PC-9 (cell line): ENCODE measurements around the gene COL4A6. TPM values are rescaled to one million over a fixed set of nuclear protein-coding genes. Genes with fewer than 3 reads are reported as not detected.

Source experiments
- BruUV-seq: library from RNA; stranded (reverse); fragments of 400-500 nt; replicated peaks from 2 replicates; lab custom pipeline; 2021; lab: Mats Ljungman, UMichigan
- CTCF ChIA-PET: fragments of 300-600 bp; sonication (Branson Sonifier 250); formaldehyde crosslinking; loops from one replicate; lab custom pipeline; 2022; ENCODE audit warnings: antibody characterized with exemption; lab: Charles Lee
- POLR2A ChIA-PET: fragments of 300-600 bp; sonication (Branson Sonifier 250); formaldehyde crosslinking; loops from one replicate; lab custom pipeline; 2022; ENCODE audit warnings: antibody characterized with exemption; ENCODE audit not compliant: unreplicated experiment; lab: Charles Lee
- DNase-seq, 2 experiments: peaks; one replicate each; pipeline versions ENCODE4 v3.0.0 to v3.0.0-alpha.2; 2015 to 2022; ENCODE audit warnings: mixed read lengths in 1 of 2
- H2AFZ ChIP-seq: fragments of 200-600 bp; sonication (generic); 2 replicates; pipeline ENCODE4 v1.8.1; 2017; ENCODE audit warnings: antibody characterized with exemption
- H3F3A ChIP-seq: fragments of 200-600 bp; sonication (generic); 2 replicates; pipeline ENCODE4 v1.8.1; 2017; ENCODE audit warnings: antibody characterized with exemption, mild to moderate bottlenecking, low read depth; ENCODE audit not compliant: insufficient read depth
- H3K27ac ChIP-seq: fragments of 200-600 bp; sonication (generic); 2 replicates; pipeline ENCODE4 v1.6.1; 2016; ENCODE audit warnings: mixed run types
- H3K27me3 ChIP-seq: fragments of 200-600 bp; sonication (generic); 2 replicates; pipeline ENCODE4 v1.6.1; 2016; ENCODE audit warnings: low read depth, mixed run types; ENCODE audit not compliant: insufficient read depth
- H3K36me3 ChIP-seq: fragments of 200-600 bp; sonication (generic); 2 replicates; pipeline ENCODE4 v1.6.1; 2016; ENCODE audit warnings: low read depth, mixed run types
- H3K4me1 ChIP-seq: fragments of 200-600 bp; sonication (generic); replicated peaks from 2 replicates; pipeline ENCODE4 v1.6.1; 2016; ENCODE audit warnings: mixed run types; ENCODE audit not compliant: insufficient read depth
- H3K4me2 ChIP-seq: fragments of 200-600 bp; sonication (generic); 2 replicates; pipeline ENCODE4 v1.6.1; 2017; ENCODE audit warnings: mixed run types
- H3K4me3 ChIP-seq: fragments of 200-600 bp; sonication (generic); 2 replicates; pipeline ENCODE4 v1.6.1; 2016; ENCODE audit warnings: mixed run types
- H3K79me2 ChIP-seq: fragments of 200-600 bp; sonication (generic); 2 replicates; pipeline ENCODE4 v1.6.1; 2017; ENCODE audit warnings: low read depth, mixed run types
- H3K9me2 ChIP-seq: fragments of 200-600 bp; sonication (generic); 2 replicates; pipeline ENCODE4 v1.8.1; 2017; ENCODE audit warnings: mild to moderate bottlenecking; ENCODE audit not compliant: insufficient read depth
- H3K9me3 ChIP-seq: fragments of 200-600 bp; sonication (generic); 2 replicates; pipeline ENCODE4 v1.8.1; 2016; ENCODE audit warnings: low read depth; ENCODE audit not compliant: insufficient read depth
- H4K20me1 ChIP-seq: fragments of 200-600 bp; sonication (generic); 2 replicates; pipeline ENCODE4 v1.8.1; 2017; ENCODE audit not compliant: insufficient read depth
- EZH2 ChIP-seq: fragments of 200-600 bp; sonication (generic); IDR thresholded peaks from 2 replicates; pipeline ENCODE4 v1.8.0; 2017; ENCODE audit warnings: antibody characterized with exemption, low read depth
- intact Hi-C: fragments of 100-400 bp; cut with micrococcal nuclease; formaldehyde crosslinking; loops from one replicate; pipeline ENCODE4 v1.10.0; 2022; ENCODE audit not compliant: unreplicated experiment
- total RNA-seq: library from RNA; stranded (reverse); gene quantifications from 2 replicates; pipeline ENCODE4 v1.2.3, GENCODE V29; 2021
- TF ChIP-seq, protein P1 (sequence below): fragments of 200-600 bp; sonication (generic); conservative IDR thresholded peaks from 2 replicates; pipeline ENCODE4 v1.6.1; 2017; ENCODE audit warnings: mixed run types, antibody characterized with exemption, mild to moderate bottlenecking, moderate library complexity

Gene COL4A6
- total RNA-seq, 1 experiment from 2014 or later, result 15.5 TPM

DNA sequence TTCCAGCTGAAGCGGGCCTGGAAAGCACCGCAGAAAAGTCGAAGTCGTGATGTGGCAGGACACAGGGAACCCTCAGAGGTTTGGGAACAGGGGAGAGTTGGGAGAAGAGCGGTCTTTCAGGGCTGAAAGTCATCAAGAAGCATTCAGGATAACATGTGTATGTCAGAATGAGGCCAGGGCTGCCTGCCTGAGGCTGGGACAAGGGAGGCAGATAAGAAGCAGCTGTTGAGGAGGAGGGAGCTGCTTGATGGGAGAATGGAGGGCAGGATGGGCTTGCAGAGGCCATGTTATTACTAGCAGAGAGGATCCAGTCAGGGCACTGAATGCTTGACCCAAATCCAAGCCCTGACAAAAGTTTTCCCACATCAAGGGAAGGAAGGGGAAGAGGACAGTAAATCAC, 214.6 kb downstream of the COL4A6 start:
- Histone ChIP-seq H3K4me2 (no peak overlapping the region), H3K27ac (no peak overlapping the region), H3K36me3 (no peaks in the 10 kb centered on the region), H3K9me2 (no peaks in the 10 kb centered on the region), H3K4me1 (no peaks in the 10 kb centered on the region), H3K27me3 (no peaks in the 10 kb centered on the region), H3K9me3 (no peaks in the 10 kb centered on the region), H4K20me1 (no peaks in the 10 kb centered on the region), H2AFZ (no peak overlapping the region), H3K79me2 (no peaks in the 10 kb centered on the region), H3K4me3 (no peak overlapping the region), H3F3A (no peaks in the 10 kb centered on the region)
- no TSS peak for BruUV-seq
- intact Hi-C loops, result no loop called here
- TF ChIP-seq, protein P1, sequence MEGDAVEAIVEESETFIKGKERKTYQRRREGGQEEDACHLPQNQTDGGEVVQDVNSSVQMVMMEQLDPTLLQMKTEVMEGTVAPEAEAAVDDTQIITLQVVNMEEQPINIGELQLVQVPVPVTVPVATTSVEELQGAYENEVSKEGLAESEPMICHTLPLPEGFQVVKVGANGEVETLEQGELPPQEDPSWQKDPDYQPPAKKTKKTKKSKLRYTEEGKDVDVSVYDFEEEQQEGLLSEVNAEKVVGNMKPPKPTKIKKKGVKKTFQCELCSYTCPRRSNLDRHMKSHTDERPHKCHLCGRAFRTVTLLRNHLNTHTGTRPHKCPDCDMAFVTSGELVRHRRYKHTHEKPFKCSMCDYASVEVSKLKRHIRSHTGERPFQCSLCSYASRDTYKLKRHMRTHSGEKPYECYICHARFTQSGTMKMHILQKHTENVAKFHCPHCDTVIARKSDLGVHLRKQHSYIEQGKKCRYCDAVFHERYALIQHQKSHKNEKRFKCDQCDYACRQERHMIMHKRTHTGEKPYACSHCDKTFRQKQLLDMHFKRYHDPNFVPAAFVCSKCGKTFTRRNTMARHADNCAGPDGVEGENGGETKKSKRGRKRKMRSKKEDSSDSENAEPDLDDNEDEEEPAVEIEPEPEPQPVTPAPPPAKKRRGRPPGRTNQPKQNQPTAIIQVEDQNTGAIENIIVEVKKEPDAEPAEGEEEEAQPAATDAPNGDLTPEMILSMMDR, result no peak
- TF ChIP-seq EZH2, result no peak
- ChIA-PET CTCF (interaction anchor here (0.5 to 1.1 kb wide), 3 partner anchors 14 to 325 kb away, joined by 3 read pairs; no protein-coding TSS in a partner anchor), POLR2A (no interaction called here)
- no peak for DNase-seq

DNA sequence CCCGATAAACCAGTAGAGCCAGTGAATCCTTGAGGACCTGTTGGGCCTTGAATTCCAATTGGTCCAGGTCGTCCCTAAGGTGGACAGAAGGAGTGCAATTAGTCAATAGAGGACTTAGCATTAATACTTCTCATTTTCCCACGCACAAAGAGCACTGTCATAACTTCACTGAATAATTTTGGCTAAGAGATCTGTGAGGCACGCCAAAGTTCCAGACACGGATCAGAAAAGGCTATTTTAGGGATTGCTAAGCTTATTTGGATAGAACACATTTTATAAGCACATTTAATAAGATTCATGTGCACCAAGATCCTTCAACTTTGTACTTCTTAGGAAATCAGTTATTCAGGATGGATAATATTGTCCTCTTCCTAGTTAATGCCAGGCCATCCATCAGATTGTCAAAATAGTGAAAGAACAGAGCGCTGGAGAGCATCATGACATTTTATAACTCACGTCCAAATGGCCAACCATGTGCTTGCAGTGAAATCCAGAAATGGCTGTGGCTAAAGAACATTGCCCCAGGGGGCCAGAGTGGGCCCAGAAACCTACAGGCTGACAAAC, 216.8 kb downstream of the COL4A6 start:
- intact Hi-C loops, result no loop called here
- H3K36me3 ChIP-seq, result no peaks in the 10 kb centered on the region
- CTCF ChIA-PET, result no interaction called here
- POLR2A ChIA-PET, result no interaction called here
- no TSS peak for BruUV-seq
- no peak for TF ChIP-seq EZH2
- TF ChIP-seq, protein P1, result no peak
- no peaks in the 10 kb centered on the region for H3K9me2 ChIP-seq
- no peak overlapping the region for H3K4me3 ChIP-seq
- no peaks in the 10 kb centered on the region for H3K79me2 ChIP-seq
- H4K20me1 ChIP-seq, result no peaks in the 10 kb centered on the region
- no peak overlapping the region for H3K4me2 ChIP-seq
- DNase-seq, result no peak
- H3K27me3 ChIP-seq, result no peaks in the 10 kb centered on the region
- no peak overlapping the region for H2AFZ ChIP-seq
- H3K4me1 ChIP-seq, result no peaks in the 10 kb centered on the region
- H3F3A ChIP-seq, result no peaks in the 10 kb centered on the region
- H3K27ac ChIP-seq, result no peak overlapping the region
- no peaks in the 10 kb centered on the region for H3K9me3 ChIP-seq

DNA sequence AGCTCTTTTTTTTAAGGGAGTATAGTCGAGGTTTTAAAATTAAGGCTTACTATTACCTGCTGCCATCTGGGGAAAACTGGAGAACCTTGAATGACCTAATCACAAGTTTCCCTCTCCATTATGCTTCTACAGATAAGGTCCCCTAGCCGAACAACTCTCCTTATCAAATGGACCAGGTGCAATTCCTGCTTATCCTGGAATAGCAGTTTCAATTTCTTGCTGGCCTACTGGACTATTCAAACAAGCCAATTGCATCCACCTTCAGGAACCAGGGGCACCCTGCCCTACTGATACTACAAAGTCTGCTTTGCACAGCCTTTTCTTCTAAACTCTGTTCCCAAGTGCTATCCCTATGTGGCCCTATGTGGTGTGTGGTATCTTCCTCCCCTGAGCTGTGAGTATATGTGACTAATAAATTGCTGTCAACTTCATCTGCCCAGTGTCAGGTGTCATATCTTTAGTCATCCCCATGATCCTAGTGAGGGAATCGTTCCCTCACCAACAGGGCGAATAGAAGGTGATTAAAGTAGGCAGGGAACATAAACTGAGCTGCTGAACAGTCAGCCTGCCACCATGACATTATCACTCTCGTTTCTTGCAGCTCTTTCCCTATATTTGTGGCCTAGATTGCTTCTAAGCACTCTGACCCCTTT, 218.1 kb downstream of the COL4A6 start:
- Histone ChIP-seq H3K27me3 (no peaks in the 10 kb centered on the region), H4K20me1 (no peaks in the 10 kb centered on the region), H3K79me2 (no peaks in the 10 kb centered on the region), H3K36me3 (no peaks in the 10 kb centered on the region), H3K4me3 (no peak overlapping the region), H3K4me1 (no peaks in the 10 kb centered on the region), H3F3A (no peaks in the 10 kb centered on the region), H3K27ac (no peak overlapping the region), H2AFZ (no peak overlapping the region), H3K9me3 (no peaks in the 10 kb centered on the region), H3K4me2 (no peak overlapping the region), H3K9me2 (no peaks in the 10 kb centered on the region)
- no TSS peak for BruUV-seq
- no peak for TF ChIP-seq EZH2
- TF ChIP-seq, protein P1, result no peak
- CTCF ChIA-PET, result no interaction called here
- POLR2A ChIA-PET, result no interaction called here
- no peak for DNase-seq
- intact Hi-C loops, result no loop called here
